ENCODE measurements around the gene LRRC3C.

Gene LRRC3C

DNA sequence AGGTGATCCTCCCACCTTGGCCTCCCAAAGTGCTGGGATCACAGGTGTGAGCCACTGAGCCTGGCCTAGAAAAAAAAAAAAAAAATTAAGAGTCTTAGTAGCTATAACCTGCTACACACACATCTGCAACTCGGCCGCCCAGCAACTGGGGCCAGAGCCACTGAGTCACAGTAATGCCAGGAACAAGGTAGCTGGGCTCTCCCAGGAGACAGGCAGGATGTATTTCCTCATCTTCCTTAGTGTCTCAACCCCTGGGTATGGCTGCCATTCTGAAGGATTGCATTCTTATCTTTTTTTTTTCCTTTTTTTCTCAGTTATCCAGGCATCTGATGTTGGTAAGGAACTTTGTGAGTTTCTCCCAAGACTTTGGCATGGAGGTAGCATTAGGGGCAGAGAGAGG, 46.0 kb downstream of the LRRC3C start:
- in situ Hi-C loops (cut with HindIII; ENCODE audit: low sequenced_read_pairs), result no loop called here

- in situ Hi-C loops (cut with HindIII; ENCODE audit: low sequenced_read_pairs), result no loop called here
These were observed 46.9 kb downstream of the LRRC3C start for GRCh38 chr17:39974433-39974832.

- in situ Hi-C loops (cut with HindIII; ENCODE audit: low sequenced_read_pairs), result loop anchor here (25.0 kb wide), 2 partner anchors 136 to 336 kb away; partner anchors contain the start of genes MSL1, NR1D1 and RARA
These were observed 48.3 kb downstream of the LRRC3C start for GRCh38 chr17:39975801-39976200.

- in situ Hi-C loops (cut with HindIII; ENCODE audit: low sequenced_read_pairs), result loop anchor here (25.0 kb wide), 2 partner anchors 133 to 333 kb away; partner anchors contain the start of genes MSL1, NR1D1 and RARA
These were observed 51.6 kb downstream of the LRRC3C start for GRCh38 chr17:39979016-39979670.

DNA sequence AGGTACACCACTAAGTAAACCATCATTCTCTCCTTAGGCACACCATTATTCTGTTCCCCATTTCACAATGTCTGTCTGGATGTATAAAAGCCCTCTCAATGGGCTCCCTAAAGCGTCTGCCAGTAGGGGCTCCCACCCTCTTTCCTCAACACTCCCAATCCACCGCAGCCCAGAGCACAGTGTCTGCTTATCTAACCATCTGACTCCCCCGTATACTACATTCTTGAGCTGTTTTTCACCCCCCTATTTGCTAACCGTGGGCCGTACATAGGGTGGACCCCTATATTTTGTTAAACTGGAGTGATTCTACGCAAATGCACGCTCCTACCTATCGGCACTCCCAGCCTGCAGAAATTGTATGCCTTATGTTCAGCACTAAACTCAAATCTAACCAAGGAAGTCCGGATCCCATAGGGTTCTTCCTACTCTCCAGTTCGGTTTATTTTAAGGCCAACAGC, 52.4 kb downstream of the LRRC3C start:
- in situ Hi-C loops (cut with HindIII; ENCODE audit: low sequenced_read_pairs), result loop anchor here (25.0 kb wide), 2 partner anchors 132 to 332 kb away; partner anchors contain the start of genes MSL1, NR1D1 and RARA

- in situ Hi-C loops (cut with HindIII; ENCODE audit: low sequenced_read_pairs), result loop anchor here (25.0 kb wide), 2 partner anchors 132 to 332 kb away; partner anchors contain the start of genes MSL1, NR1D1 and RARA
These were observed 53.0 kb downstream of the LRRC3C start, which contains the start of gene PSMD3 for GRCh38 chr17:39980351-39981206. Gene PSMD3, plus strand, starts transcription at chr17:39980807. Its CDS starts 164 bp downstream, at chr17:39980971.

GRCh38 chr17:39981207-39981741, 53.7 kb downstream of the LRRC3C start:
- in situ Hi-C loops (cut with HindIII; ENCODE audit: low sequenced_read_pairs), result loop anchor here (25.0 kb wide), 2 partner anchors 131 to 331 kb away; partner anchors contain the start of genes MSL1, NR1D1 and RARA

DNA sequence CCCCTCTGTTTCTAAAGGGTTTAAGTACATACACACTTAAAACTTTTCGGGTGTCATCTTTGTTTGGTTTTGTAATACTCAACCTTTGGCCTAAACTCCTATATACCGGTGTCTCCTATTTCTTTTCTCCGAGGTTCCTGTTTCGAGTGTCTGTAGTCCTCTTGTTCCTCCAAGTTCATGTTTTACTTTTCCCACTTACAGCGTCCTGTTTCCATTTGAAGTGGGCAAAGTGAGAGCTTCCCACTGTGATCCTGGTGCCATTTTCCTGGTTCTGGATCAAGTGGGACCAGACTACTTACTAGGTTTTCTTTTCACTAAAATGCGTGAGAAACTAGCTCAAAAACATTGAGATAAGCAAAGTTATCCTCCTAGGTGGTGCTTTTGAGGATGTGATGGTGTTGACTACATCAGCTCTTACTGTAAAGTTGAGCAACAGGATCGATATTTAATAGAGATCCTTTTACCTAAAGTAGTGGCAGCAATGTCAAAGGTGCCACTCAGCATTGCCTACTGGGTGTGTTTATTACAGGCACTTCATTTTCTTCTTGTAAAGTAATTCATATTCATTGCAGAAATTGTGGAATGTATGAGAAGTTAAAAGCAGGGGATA, 54.3 kb downstream of the LRRC3C start:
- in situ Hi-C loops (cut with HindIII; ENCODE audit: low sequenced_read_pairs), result loop anchor here (25.0 kb wide), 2 partner anchors 130 to 330 kb away; partner anchors contain the start of genes MSL1, NR1D1 and RARA

DNA sequence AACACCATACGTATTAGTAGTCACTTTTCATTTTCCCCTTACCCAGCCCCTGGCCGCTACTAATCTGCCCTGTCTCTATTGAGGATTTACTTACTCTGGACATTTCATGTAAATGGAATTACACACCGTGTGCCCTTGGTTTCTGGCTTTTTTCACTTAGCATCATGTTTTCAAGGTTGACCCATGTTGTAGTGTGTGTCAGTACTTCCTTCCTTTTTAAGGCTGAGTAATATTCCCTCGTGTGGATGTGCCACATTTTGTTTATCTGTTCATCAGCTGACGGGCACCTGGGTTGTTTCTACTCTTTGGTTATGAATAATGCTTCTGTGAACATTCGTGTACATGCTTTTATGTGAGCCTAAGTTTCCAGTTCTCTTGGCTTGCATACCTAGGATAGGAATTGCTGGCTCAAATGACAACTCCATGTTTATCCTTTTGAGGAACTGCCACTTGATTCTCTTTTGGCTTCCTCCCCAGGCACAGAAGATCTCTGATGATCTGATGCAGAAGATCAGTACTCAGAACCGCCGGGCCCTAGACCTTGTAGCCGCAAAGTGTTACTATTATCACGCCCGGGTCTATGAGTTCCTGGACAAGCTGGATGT, 60.8 kb downstream of the LRRC3C start:
- in situ Hi-C loops (cut with HindIII; ENCODE audit: low sequenced_read_pairs), result loop anchor here (25.0 kb wide), 2 partner anchors 124 to 324 kb away; partner anchors contain the start of genes MSL1, NR1D1 and RARA

DNA sequence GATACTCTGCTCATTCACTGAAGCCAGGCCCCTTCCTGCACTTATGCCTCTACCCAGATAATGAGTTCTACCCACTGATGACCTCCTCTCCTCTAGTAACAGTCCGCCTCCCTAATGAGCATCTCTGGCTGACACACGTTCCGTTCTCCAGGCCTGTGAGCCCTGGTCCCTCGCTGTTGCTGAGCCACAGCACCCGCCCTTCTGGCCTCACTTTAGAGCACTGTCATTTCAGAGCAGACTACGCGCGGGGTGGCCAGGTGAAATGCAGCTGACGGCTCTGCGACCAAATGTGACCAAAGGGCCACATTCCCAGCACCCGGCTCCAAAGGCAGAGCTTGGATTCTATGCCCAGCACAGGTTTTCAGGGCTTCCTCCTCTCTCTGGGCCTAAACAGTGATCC, 66.9 kb downstream of the LRRC3C start:
- in situ Hi-C loops (cut with HindIII; ENCODE audit: low sequenced_read_pairs), result loop anchor here (25.0 kb wide), 2 partner anchors 118 to 318 kb away; partner anchors contain the start of genes MSL1, NR1D1 and RARA

Data from DLD1 (cell line).